GM18498 (cell line): ENCODE results near the gene ZBP1.

Experiments used
- ATAC-seq: cut with Tn5 transposase; IDR thresholded peaks from one replicate; pipeline ENCODE4 v1.9.1; 2021; ENCODE audit warnings: mild to moderate bottlenecking, moderate library complexity; ENCODE audit not compliant: unreplicated experiment

The ZBP1 gene, protein sequence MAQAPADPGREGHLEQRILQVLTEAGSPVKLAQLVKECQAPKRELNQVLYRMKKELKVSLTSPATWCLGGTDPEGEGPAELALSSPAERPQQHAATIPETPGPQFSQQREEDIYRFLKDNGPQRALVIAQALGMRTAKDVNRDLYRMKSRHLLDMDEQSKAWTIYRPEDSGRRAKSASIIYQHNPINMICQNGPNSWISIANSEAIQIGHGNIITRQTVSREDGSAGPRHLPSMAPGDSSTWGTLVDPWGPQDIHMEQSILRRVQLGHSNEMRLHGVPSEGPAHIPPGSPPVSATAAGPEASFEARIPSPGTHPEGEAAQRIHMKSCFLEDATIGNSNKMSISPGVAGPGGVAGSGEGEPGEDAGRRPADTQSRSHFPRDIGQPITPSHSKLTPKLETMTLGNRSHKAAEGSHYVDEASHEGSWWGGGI

DNA sequence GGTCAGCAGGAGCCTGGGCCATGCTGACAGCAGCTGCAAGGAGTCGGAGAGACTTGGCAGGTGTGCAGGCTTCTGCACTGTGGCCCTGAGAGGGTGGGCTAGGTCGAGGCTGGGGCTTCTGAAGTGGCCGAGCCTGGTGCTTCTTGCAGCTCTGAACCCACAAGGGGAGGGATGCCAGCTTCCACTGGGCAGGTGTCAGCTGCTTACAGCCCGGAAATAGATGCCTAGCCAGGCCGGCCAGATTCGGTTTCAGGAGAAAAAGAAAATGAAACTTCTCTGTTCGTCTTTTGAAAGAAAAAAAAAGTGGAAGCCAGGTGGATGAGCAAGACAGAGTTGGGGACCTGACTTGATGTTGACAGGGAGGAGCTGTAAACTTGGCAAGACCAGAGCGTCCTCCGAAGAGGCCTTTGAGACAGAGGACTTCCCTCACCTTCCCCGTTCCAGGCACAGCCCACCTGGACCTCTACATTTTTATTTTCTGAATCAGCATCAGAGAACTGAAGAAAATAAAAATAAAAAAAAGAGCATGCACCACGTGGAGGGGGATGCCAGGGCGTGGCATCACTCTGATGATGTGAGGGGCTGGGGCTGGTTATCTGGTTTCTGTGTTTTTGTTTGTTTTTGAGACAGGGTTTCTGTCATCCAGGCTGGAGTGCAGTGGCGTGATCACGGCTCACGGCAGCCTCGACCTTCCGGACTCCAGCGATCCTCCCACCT lies at the start of gene ZBP1:
ZBP1 (minus strand) TSS at position 153 of the 717 bp plus-strand sequence; CDS start at position 22, 131 bp downstream.
- ATAC-seq, result peak; percentile 68

DNA sequence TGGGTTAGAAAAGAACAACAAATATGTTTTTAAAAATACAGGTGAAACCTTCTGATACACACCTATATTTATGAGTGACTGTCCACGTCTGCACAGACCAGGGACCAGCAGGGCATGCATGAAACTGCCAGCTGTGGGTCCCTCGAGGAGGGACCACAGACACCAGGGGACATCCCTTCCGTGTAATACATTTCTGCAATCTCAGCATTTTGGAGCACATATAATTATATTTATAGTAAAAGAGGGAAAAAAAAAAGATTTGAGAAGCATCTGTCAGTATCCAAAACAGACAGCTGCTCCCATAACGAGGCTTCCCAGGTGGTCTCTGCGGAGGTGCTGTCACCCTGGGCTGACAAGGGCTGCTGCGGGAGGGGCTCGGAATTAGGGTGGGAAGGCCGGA lies 49.4 kb upstream of the ZBP1 start:
- ATAC-seq, result no peak

DNA sequence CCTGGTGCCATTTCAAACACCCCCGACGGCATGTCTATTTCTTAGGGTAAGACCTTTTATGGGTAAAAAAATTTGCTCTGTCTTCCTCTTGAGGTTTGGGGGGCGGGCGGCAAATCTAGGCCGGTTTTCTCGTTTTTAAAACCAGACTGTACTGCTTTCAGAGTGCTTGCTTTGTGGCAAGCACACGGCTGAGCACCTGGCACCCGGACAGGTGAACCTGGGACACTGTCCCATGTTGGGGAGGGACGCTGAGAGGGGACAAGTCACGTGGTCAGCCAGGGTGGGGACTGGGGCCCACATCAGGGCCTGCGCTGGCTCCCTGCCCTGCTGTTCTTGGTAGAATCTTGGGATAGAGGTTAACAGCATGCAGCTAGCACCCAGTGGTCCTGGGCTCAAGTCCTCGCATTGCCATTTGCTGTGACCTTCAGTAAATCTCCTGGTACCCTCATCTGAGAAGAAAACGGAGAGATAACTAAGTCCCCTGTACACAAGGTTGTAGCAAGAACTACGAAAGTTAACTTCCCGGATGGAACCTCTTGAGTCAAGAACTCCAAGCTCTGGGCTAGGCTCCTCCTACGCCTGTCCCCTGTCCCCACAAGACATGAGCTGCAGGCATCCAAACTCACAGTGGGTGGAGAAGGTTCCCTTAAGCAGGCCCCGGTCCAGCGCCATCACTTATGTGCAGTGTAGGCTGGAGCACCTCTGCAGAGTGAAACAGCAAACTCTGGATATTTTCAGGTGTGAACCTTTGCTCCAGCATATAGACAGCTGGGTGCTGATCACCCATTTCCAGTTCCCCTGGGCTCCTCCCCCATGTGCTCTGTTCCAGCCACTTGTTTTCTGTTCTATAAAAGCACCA lies 47.9 kb upstream of the ZBP1 start:
- no peak for ATAC-seq

DNA sequence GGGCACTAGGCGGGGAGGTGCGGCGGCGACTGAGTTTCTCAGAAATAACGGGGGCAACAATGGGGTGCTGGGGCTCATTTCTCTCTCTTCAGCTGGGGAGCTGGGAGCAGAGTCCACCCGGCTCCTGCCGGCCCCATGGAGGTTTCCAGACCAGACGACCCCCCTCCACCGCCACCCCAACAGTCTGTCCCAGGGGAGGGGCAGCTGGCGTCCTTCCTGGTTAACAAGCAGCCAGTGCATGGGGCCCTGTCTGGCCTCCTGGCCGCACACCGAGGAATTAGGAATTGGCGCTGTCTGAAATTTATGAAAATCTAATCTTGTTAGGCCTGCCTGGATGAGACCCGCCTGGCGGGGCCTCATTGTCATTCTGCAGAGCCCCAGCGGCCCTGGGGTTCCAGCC lies 47.2 kb upstream of the ZBP1 start:
- no peak for ATAC-seq

DNA sequence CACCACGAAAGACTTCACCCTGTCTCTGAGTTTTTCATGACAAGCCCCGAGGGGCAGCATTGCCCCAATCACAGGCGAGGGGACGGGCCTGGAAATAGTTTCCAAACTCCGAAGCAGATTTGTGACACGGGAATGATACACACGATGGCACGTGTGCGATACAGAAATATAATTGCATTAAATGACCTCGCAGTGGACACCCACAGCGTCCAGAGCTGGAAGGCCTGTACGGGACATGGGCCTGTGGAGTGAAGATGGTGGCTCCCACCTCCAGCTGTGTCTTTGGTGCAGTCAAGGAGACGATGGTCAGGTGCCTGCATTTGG lies 46.6 kb upstream of the ZBP1 start:
- ATAC-seq, result no peak

DNA sequence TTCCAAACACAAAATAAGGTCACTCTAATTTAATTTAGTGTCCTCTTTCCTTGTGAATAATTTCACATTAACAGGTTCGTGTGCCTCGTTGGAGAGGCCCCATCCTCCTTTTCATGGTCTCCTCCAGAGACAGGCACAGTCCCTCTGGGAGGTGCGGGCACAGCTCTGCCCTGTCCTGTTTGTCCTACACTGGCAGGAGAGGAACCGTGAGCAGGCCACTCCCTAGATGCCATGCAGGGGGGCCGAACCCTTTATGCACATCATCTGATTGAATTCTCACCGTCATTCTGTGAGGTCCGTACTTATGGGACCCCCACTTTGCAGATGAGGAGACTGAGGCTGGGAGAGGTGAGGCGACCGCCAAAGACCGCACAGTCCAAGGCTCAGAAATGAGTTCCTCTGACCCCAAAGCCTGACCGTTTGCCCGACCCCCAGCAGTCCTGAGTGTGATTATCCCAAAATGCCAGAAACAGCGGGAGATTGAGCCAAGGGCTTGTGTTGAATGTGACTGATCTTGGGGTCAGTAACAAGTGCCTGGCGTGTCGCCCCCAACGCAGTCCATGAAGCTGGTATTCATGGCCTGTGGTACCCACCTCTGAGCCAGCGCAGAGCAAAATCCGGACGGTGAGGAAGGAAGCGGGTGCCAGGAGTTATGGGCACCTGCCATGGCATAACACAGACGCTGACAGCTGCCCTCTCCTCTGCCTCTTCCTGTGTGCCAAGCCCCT lies 46.0 kb upstream of the ZBP1 start:
- ATAC-seq, result no peak

DNA sequence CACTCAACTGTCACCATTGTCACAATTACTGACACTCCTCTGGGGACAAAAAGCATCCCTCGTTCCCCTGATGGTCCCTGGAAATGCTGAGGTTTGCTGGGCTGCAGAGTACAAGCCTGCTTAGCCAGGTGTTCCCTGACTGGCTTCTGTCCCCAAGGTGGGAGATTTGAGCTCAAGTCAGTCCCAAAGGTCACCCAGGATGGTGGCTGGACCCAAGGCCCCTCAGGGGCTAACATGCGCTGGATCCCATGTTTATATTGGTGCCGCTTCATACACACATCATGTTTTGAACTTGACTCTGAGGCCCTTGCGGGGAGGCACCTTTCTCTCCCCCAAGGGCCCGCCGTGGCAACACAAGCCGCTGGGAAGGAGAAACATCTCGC lies 45.4 kb upstream of the ZBP1 start:
- no peak for ATAC-seq

DNA sequence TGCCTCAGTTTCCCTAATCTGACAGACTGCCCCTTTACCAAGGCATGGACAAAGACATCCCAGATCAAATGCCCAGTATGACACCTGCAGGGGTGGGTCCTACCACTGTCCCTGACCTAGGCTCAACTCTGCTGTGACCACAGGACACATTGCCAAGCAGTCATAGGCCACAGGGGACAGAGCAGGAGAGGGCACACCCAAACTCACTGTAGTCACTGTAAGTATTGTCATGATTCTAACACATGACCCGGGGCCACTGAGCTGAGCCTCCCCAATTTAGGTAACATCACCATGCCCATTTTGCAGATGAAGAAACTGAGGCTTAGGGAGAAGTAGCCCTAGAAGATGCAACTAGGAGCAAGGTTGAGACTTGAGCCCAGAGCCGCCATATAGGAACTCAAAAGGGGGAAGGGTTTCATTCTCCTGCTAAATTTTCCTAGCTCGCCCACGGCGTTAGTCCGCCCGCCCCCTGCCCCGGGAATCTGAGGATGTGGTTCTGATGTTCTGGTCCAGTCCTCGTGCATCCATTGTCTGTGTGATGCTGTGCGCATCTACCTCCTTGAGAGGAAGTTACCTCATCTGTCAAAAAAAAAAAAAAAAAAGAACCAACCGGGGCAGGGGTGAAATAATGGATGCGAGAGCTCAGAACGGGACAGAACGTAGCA lies 44.8 kb upstream of the ZBP1 start:
- no peak for ATAC-seq

DNA sequence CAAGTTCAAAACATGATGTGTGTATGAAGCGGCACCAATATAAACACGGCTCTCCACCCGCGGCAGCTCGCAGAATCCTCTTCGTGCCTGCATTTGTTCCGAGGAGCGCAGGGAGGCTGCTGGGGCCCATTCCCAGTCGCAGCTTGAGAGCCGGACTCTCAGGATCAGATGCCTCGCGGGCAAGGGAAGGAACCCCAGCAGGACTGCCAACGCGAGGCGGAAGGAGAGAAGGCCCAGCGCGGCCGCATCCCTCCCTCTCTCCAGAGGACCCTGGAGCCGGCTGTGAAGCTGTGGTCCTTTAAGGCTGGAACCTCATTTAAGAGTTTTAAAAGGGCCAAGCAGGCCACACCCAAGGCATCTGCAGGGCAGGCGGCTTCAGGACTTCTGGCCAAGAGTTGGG lies 44.2 kb upstream of the ZBP1 start:
- no peak for ATAC-seq

DNA sequence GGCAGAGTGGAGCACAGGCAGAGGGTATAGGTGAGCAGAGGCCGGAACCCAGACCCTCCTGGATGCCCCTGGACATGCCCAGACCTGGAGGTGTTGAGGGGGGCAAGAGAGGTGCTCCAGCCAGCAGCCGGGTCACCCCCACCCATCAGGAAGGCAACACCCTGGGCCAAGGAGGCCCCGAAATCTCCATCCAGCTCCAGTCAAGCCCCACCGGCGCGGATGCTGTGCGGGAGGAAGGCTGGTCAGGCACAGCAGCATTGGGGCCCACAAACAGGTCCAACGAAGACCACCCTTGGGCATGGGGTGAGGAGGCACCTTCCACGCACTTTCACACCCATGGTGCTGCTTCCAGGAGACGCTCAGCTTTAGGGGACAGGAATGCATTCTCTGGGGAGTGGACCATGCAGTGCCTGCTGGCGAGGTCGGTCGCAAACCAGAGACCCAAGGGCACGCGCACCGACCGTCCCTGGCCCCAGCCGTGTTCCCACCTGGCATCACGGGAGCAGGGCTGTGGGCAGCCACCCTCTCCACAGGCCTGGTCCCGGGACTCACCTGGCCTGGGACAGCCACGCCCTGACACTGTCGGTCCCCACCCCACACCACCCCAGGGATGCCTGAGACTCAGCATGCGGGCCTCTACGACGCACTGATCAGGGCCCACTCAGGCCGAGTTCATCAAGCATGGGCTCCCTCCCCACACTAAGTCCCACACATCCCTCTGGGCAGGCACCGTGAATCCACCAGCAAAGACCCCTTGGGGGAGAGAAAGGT lies 43.6 kb upstream of the ZBP1 start:
- no peak for ATAC-seq

DNA sequence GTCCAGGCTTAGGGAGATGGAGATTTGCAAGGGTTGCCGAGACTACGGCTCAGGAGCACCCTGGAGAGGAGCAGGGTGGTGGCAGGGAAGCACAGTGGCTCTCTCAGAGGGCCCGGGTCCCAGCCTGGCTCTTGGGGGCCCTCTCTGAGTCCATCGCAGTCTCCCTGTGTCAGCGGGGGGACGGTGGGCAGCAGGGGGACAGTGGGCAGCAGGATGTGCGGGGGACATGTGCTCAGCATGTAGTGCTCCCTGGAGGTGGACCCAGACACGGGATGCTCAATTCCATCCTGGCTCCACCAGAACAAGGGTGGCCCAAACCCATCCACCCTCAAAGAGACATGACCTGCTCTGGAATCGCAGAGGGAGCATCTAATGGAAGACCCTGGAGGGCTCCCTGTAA lies 43.0 kb upstream of the ZBP1 start:
- no peak for ATAC-seq

DNA sequence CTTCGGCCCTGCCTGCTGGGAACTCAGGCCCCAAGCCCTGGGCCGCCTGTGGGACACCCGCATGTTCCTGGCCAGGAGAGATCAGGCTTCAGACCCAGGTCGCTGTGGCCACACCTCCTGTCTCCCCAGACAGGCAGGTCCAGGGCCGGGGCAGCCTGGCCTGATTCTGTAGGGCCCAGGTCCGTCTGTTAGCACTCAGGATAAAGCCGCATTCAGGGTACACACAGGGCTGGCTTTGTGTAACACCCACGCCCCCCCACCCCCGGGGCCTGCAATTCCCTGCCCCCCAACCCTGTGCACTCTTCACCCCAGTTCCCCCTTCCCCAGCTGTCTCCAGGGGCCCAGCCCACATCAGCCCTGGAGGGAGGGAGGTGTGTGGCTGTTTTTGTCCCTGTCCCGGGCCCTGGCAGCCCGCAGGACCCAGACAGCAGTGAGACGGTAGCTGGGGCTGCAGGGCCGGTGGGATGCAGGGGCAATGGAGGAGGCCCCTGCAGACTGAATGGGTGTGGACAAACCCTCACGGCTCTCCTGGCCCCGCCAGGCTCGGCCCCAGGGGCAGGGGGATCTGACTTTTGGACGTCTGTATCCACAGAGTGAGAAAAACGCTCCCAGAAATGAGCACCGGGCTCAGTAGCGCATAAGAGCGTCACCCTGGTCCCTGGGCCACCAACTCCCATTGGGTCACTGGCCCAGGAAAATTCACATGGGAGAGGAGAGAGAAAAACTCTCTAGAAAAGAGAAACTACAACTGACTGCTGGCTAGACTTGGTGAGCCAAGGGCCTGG lies 42.4 kb upstream of the ZBP1 start:
- ATAC-seq, result no peak

DNA sequence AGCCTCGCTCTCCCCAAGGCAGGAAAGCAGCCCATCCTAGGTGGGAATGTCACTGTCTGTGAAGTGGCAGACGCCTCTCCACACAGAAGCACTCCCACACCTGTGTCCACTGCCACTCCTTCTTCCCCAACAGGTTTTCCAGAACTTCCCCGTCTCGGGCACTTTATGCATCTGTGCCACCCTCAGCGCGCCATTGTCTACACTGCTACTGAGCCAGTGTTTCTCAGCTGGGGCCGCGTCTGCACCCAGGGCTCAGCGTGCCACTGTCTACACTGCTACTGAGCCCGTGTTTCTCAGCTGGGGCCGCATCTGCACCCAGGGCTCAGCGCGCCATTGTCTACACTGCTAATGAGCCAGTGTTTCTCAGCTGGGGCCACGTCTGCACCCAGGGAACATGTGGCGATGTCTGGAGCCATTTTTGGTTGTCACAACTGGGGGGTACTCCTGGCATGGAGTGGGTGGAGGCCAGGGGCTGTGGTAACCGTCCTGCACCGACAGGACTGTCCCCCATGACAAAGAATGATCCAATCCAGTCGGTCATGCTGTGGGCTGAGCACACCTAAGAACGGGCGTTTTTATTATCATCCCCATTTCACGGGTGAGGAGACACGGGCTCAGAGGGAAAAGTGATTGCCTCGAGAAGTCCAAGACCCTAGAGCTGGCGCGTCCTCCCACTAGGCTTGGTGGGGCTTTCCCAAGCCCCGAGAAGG lies 41.7 kb upstream of the ZBP1 start:
- no peak for ATAC-seq

DNA sequence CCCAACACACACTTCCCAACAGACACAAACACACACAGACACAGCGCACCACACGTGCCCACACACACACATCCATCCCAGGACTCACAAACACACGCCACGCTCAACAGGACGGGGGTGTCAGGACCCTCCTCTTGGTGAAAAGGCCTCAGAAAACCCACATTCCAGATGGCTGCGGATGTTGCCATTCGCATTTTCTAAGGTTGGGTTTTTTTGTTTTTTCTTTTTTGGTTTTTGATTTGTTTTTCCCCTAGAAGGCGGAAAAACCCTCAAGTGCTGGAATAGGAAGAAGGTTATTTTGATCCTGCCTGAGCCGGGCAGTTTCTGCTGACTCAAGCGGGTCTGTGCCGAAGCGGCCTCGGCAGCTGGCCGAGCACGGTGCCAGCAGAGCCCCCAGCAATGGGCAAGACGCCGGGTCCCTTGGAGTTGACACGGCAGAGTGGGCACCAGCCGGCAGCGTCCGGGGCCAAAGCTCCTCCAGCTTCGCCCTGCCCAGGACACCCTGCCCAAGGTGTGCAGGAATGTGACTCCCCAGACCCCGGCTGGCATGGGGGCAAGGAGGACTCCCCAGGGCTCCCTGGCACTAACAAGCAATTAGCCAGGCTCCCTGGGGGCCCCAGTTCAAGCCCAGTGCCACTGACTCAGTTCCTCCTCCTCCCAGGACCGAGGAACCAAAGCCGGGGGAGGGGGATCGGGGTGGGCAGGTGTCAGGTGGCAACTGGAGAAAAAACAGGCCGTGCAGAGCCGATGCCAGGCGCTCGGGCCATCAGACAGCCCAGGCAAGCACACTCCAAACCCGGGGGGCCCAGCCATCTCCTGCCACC lies 40.9 kb upstream of the ZBP1 start:
- ATAC-seq, result no peak

DNA sequence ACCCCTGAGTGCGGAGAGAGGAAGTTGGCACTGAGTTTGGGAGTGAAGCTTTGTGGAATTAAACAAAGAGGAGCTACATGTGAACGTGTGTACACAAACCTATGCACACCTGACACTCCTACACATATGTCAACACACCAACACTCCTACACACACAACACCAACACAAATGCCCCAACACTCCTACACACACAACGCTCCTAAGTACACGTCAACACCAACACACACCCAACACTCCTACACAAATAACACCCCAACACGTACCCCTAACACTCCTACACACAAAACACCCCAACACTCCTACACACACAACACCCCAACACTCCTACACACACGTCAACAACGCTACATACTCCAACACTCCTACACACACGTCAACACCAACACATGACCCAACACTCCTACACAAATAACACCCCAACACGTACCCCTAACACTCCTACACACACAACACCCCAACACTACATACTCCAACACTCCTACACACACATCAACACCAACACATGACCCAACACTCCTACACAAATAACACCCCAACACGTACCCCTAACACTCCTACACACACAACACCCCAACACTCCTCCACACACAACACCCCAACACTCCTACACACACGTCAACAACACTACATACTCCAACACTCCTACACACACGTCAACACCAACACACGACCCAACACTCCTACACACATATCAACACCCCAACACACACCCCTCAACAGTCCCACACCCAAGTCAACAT lies 40.1 kb upstream of the ZBP1 start:
- ATAC-seq, result no peak

DNA sequence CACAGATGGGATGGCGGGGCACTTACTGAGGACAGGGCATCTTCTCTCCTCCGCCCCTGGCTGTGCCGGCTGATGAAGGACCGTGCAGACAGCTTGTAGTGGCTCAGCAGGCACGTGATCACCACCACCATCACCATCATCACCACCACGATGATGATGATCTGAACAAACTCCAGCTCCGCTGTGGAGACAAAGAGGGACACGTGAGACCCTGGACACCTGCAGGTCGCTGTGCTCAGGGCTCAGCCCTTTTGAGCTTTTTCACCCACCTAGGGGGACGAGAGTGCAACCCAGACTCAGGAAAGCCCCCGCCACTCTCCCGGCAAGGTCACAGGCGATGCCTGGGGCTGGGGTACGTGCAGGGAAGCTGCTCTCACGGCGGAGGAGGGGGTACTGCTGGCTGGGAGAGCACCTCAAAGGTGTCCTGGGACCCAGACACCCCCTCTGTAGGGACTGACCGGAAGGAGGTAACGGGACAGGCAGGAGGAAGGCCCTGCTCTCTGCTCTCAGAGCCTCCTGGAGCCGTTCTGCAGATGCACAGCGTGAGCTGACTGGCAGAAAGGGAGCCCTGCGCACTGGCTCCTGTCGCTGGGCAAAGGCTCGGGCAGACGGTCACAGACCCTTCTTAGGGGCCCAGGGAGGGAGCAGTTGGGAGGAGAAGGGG lies 39.4 kb upstream of the ZBP1 start:
- ATAC-seq, result no peak
